ENCODE measurements around the gene TMEM220.

Gene TMEM220

DNA sequence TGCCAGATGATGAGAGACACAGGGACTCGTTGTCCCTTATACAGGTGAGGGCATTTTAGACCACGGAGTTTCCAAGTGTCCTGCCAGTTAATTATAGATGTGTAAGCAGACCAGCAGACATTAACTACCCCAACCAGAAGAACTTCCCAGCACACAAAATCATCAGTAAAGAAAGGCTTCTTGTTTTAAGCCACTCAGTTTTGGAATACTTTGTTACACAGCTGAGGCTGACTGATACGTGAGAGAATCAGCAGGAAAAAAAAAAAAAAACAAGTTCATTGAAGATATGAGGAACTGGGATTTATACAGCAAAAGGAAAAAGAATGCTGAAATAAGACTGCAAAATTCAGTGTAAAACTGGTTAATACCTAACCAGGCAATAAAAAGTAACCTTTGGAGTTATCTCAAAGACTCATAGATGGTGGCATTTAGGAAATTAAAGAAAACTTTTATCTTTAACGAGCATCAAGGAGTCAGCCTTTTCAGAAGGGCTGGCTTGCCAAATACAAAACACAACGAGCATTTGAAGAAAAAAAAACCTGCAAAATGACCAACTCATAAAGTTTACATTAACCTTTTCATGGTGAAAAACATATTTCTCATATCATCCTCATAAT, 46.0 kb upstream of the TMEM220 start:
- TF ChIP-seq TCF12 (IDR thresholded peaks at IDR 0.05; ENCODE audit: low read depth): no peak
- TF ChIP-seq MAX (IDR thresholded peaks at IDR 0.05): no peak
- no peak for TF ChIP-seq TEAD4 (IDR thresholded peaks at IDR 0.05)
- TF ChIP-seq ZBTB7A (IDR thresholded peaks at IDR 0.05; ENCODE audit: low read depth): no peak
- TF ChIP-seq CREB1 (IDR thresholded peaks at IDR 0.05; ENCODE audit: low read depth): no peak
- TF ChIP-seq NFIC (IDR thresholded peaks at IDR 0.05): no peak
- no peak for TF ChIP-seq TAF1 (IDR thresholded peaks at IDR 0.05; ENCODE audit: low read depth)
- TF ChIP-seq, protein P1, sequence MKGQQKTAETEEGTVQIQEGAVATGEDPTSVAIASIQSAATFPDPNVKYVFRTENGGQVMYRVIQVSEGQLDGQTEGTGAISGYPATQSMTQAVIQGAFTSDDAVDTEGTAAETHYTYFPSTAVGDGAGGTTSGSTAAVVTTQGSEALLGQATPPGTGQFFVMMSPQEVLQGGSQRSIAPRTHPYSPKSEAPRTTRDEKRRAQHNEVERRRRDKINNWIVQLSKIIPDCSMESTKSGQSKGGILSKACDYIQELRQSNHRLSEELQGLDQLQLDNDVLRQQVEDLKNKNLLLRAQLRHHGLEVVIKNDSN (IDR thresholded peaks at IDR 0.05): no peak
- TF ChIP-seq RAD21 (IDR thresholded peaks at IDR 0.05; ENCODE audit: low read depth): no peak
- no peak for TF ChIP-seq FOXM1 (IDR thresholded peaks at IDR 0.05; ENCODE audit: borderline replicate concordance, low read depth)
- TF ChIP-seq YY1 (IDR thresholded peaks at IDR 0.05; ENCODE audit: low read depth): no peak
- TF ChIP-seq EP300 (IDR thresholded peaks at IDR 0.05; ENCODE audit: borderline replicate concordance): no peak
- TF ChIP-seq CEBPB (IDR thresholded peaks at IDR 0.05): no peak
- no peak for TF ChIP-seq REST (IDR thresholded peaks at IDR 0.05; ENCODE audit: low read depth)
- TF ChIP-seq EGR1 (IDR thresholded peaks at IDR 0.05): no peak

DNA sequence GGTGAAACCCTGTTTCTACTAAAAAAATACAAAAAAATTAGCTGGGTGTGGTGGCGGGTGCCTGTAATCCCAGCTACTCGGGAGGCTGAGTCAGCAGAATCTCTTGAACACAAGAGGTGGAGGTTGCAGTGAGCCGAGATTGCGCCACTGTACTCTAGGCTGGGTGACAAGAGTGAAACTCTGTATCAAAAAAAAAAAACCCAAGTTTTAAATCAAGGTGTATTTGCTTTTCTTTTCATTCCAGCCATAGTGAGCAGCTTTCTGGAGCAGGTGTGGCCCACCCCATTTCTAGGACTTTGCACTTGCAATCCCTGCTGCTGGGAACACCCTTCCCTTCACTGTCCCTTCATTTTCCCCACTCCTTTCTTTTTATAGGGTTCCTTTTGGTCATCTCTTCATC, 45.2 kb upstream of the TMEM220 start:
- TF ChIP-seq EP300 (IDR thresholded peaks at IDR 0.05; ENCODE audit: borderline replicate concordance): no peak
- no peak for TF ChIP-seq EGR1 (IDR thresholded peaks at IDR 0.05)
- no peak for TF ChIP-seq FOXM1 (IDR thresholded peaks at IDR 0.05; ENCODE audit: borderline replicate concordance, low read depth)
- TF ChIP-seq MAX (IDR thresholded peaks at IDR 0.05): no peak
- no peak for TF ChIP-seq CEBPB (IDR thresholded peaks at IDR 0.05)
- no peak for TF ChIP-seq TEAD4 (IDR thresholded peaks at IDR 0.05)
- TF ChIP-seq RAD21 (IDR thresholded peaks at IDR 0.05; ENCODE audit: low read depth): no peak
- TF ChIP-seq ZBTB7A (IDR thresholded peaks at IDR 0.05; ENCODE audit: low read depth): no peak
- TF ChIP-seq YY1 (IDR thresholded peaks at IDR 0.05; ENCODE audit: low read depth): no peak
- no peak for TF ChIP-seq NFIC (IDR thresholded peaks at IDR 0.05)
- no peak for TF ChIP-seq TCF12 (IDR thresholded peaks at IDR 0.05; ENCODE audit: low read depth)
- TF ChIP-seq, protein P1 (IDR thresholded peaks at IDR 0.05): no peak
- no peak for TF ChIP-seq CREB1 (IDR thresholded peaks at IDR 0.05; ENCODE audit: low read depth)
- TF ChIP-seq REST (IDR thresholded peaks at IDR 0.05; ENCODE audit: low read depth): no peak
- no peak for TF ChIP-seq TAF1 (IDR thresholded peaks at IDR 0.05; ENCODE audit: low read depth)

DNA sequence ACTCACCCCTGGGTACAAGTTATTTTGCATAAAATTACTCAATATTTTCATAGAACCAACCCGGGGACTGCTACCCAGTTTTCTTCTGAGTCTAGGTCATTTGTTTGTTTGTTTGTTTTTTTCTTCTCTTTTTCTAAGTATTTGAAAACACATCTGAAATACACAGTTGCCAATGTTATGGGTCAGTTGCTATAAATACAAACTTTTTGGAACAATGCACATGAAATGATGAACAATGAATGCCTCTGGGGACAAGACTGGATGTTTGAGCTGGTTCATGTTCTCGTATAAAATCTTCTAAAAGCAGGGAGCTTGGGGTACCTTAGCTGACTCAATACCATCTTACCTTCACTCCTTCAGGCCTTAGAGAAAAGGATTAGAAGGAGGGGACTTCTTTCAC, 43.6 kb upstream of the TMEM220 start:
- TF ChIP-seq, protein P1 (IDR thresholded peaks at IDR 0.05): no peak
- TF ChIP-seq TCF12 (IDR thresholded peaks at IDR 0.05; ENCODE audit: low read depth) (no peak), EGR1 (IDR thresholded peaks at IDR 0.05) (no peak)

DNA sequence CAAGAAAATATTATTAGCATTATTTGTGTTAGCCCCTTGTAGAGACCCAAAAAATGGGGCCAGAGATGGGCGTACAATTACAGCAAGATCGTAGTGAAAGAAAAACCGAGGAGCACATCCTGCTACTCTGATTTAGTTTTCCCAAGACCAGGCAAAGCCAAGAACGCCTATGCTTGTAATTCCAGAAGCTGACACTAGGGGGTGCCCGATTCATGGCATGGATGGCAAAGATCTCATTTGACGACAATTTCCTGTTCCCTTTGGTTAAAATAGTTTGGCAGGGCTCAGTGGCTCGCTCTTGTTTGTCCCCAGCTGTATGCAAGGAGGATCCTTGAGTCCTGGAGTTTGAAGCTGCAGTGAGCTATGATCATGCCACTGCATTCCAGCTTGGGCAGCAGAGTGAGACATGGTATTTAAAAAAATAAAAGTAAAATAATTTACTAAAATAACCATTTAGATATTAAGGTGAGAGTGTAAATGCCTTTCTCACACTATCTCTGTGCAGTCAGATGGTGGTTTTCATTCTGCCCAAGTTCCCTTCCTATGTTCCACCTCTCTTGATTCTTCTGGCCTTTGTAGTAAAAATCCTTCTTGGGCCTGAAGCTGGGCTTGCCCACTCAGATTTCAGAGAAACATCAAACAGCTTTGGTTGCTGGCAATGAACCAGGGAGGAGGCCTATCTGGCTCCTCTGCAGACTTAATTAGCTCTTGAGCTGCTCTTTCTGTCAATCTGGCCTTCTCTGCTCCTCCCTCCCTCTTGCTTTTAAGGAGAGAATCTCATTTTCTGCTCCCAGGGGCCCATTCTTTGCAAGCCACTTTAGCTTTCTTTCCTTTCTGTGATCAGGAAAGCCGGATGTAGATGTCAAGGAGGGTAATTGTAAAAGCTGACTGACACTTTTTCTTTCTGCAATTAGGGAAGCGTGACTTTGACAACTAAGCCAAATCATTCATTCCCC, 42.9 kb upstream of the TMEM220 start:
- TF ChIP-seq TCF12 (IDR thresholded peaks at IDR 0.05; ENCODE audit: low read depth): no peak
- TF ChIP-seq EP300 (IDR thresholded peaks at IDR 0.05; ENCODE audit: borderline replicate concordance): no peak
- peak; percentile 55 for TF ChIP-seq RAD21 (IDR thresholded peaks at IDR 0.05; ENCODE audit: low read depth)
- no peak for TF ChIP-seq CREB1 (IDR thresholded peaks at IDR 0.05; ENCODE audit: low read depth)

GRCh38 chr17:10771148-10771547, 41.3 kb upstream of the TMEM220 start:
- TF ChIP-seq TEAD4 (IDR thresholded peaks at IDR 0.05) (no peak), ZBTB7A (IDR thresholded peaks at IDR 0.05; ENCODE audit: low read depth) (no peak), FOXM1 (IDR thresholded peaks at IDR 0.05; ENCODE audit: borderline replicate concordance, low read depth) (no peak)
